Ascending aorta (tissue), 2 donors: Measurements from ENCODE around the gene IGF2. TPM values are rescaled to one million over a fixed set of nuclear protein-coding genes. Genes with fewer than 3 reads are reported as not detected.

Experiments
- DNase-seq, 2 donors: peaks; one replicate each; pipeline ENCODE4 v3.0.0-alpha.2; 2019; ENCODE audit warnings: low spot score in 2 of 2
- H3K27ac ChIP-seq, 2 donors: fragments of 200-600 bp; sonication (generic); one replicate each; pipeline ENCODE4 v1.5.1; 2016 to 2017; ENCODE audit warnings: mild to moderate bottlenecking in 1 of 2
- H3K27me3 ChIP-seq: fragments of 200-600 bp; sonication (generic); one replicate; pipeline ENCODE4 v1.5.1; 2017
- H3K36me3 ChIP-seq, 2 donors: fragments of 200-600 bp; sonication (generic); one replicate each; pipeline ENCODE4 v1.5.1; 2016
- H3K4me1 ChIP-seq, 2 donors: fragments of 200-600 bp; sonication (generic); one replicate each; pipeline ENCODE4 v1.5.1; 2016 to 2017; ENCODE audit warnings: mild to moderate bottlenecking in 1 of 2
- H3K4me3 ChIP-seq, 2 donors: fragments of 200-600 bp; sonication (generic); one replicate each; pipeline ENCODE4 v1.5.1; 2016 to 2017; ENCODE audit warnings: mild to moderate bottlenecking in 1 of 2
- H3K9me3 ChIP-seq, 2 donors: fragments of 200-600 bp; sonication (generic); one replicate each; pipeline ENCODE4 v1.5.1; 2016
- intact Hi-C: fragments of 100-400 bp; cut with DNase I; formaldehyde crosslinking; loops from one replicate; pipeline ENCODE4 v1.15.1; 2023
- total RNA-seq: library from RNA; depleted of rRNA; stranded (reverse); fragments of >200 nt; gene quantifications from one replicate; pipeline ENCODE4 v1.1.0, GENCODE V29; 2016
- TF ChIP-seq, protein P1 (sequence below), 3 experiments: fragments of 200-600 bp in 2 of 3; fragments of 450-650 bp in 1 of 3; sonication (generic) in 2 of 3; IDR thresholded peaks; one replicate each; pipeline ENCODE4 v1.5.1; 2016 to 2019; ENCODE audit warnings: antibody characterized with exemption in 3 of 3, mild to moderate bottlenecking in 1 of 3, moderate library complexity in 1 of 3

Gene IGF2
- total RNA-seq, 1 donor from 2014 or later, result 124 TPM

DNA sequence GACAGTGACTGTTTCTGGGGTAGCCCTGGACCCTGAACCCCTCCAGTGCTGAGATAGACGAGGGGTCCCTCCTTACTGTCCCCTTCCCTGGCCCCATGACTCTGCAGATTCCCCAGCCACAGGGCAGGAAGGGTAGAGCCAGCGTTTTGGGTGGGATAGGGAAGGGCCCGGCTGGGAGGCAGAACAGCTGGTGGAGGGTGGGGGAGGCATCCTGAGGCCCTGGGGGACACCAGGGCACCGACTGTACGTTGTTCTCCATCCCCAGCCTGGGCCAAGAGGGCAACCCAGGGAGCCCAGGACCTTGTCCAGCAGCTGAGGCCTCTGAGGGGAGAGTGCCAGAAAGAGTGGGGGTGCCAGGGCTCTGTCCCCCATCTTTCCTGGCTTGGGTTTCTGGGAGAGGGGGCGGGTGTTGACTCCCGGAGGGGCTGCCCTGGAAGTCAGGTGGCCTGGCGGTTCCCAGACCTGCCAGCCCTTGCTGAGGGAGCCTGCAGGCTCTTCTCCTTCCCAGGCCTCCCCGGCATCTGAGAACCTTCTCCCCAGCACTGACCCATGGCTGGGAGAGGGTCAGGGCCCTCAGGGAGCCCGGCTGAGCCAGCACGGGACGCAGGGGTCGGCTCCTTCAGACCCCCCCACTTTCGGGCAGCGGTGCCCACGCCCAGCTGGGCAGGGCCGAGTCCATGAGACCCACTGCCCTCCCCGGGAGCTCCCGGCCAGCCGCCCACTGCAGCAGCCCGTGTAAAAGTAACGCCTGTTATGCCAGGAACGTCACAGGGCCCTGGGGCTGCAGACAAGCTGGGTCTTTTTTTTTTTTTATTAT lies 30.3 kb downstream of the IGF2 start:
- Histone ChIP-seq H3K4me3 (no peak overlapping the region), H3K27ac (no peak overlapping the region), H3K9me3 (no peaks in the 10 kb centered on the region), H3K36me3 (no peaks in the 10 kb centered on the region), H3K27me3 (no peaks in the 10 kb centered on the region), H3K4me1 (no peaks in the 10 kb centered on the region)
- TF ChIP-seq, protein P1, sequence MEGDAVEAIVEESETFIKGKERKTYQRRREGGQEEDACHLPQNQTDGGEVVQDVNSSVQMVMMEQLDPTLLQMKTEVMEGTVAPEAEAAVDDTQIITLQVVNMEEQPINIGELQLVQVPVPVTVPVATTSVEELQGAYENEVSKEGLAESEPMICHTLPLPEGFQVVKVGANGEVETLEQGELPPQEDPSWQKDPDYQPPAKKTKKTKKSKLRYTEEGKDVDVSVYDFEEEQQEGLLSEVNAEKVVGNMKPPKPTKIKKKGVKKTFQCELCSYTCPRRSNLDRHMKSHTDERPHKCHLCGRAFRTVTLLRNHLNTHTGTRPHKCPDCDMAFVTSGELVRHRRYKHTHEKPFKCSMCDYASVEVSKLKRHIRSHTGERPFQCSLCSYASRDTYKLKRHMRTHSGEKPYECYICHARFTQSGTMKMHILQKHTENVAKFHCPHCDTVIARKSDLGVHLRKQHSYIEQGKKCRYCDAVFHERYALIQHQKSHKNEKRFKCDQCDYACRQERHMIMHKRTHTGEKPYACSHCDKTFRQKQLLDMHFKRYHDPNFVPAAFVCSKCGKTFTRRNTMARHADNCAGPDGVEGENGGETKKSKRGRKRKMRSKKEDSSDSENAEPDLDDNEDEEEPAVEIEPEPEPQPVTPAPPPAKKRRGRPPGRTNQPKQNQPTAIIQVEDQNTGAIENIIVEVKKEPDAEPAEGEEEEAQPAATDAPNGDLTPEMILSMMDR (IDR thresholded peaks at IDR 0.05), result no peak
- no peak for DNase-seq
- intact Hi-C loops, result no loop called here

DNA sequence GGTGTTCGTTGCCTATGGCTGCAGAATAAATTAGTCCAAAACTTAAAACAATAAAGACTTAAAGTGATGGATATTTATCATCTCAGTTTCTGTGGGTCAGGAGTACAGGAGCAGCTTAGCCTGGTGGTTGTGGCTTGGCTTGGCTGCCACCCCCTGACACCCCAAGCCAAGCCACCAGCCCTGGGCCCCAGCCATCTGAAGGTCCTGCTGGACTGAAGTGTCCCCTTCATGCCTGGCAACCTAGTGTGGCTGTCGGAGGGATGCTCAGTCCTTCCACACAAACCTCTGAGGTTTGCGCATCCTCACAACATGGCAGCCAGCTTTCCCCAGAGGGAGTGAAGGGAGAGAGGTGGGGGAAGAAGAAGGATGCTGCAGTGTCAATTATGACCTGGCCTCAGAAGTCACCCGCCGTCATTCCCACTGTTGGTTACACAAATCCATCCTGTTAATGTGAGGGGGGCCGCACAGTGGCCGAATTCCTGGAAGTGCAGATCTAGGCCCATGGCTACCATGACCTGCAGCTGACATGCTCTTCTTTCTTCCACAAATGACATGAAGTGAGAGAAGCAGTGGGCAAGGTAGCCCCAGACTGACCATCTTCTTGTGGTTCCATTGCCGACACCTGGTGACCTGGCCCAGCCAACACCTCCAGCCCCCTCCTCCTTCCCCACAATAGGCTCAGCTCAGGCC lies 31.1 kb downstream of the IGF2 start:
- DNase-seq, result no peak
- intact Hi-C loops, result no loop called here

DNA sequence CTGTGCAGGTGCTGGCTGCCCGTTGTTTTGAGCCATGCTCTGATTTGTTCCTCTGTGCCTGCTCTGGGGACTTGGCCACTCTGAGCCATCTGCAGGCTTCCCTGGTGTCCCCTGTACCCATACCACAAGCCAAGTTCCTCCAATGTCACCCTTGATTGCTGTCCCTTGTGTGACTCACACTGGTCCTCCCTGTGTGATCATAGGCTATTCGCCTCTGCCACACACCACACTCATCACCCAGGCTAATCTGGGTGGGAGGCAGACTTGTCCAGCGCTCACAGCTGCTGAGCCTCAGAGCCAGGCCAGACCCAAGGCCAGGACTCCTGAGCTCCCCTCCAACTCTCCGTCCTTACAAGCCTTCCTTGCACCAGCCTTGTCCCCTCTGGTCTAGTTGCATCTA lies 31.7 kb downstream of the IGF2 start:
- Histone ChIP-seq H3K4me3 (no peak overlapping the region), H3K27me3 (no peaks in the 10 kb centered on the region), H3K36me3 (no peaks in the 10 kb centered on the region), H3K4me1 (no peaks in the 10 kb centered on the region), H3K27ac (no peak overlapping the region), H3K9me3 (no peaks in the 10 kb centered on the region)
- TF ChIP-seq, protein P1 (IDR thresholded peaks at IDR 0.05), result no peak
- DNase-seq, result no peak
- intact Hi-C loops, result no loop called here

More for the DNA sequence above, 31.1 kb downstream of the IGF2 start:
- H3K4me1 ChIP-seq, result no peaks in the 10 kb centered on the region
- TF ChIP-seq, protein P1 (IDR thresholded peaks at IDR 0.05), result no peak
- no peak overlapping the region for H3K27ac ChIP-seq
- H3K4me3 ChIP-seq, result no peak overlapping the region
- H3K9me3 ChIP-seq, result no peaks in the 10 kb centered on the region
- H3K36me3 ChIP-seq, result no peaks in the 10 kb centered on the region
- H3K27me3 ChIP-seq, result no peaks in the 10 kb centered on the region

DNA sequence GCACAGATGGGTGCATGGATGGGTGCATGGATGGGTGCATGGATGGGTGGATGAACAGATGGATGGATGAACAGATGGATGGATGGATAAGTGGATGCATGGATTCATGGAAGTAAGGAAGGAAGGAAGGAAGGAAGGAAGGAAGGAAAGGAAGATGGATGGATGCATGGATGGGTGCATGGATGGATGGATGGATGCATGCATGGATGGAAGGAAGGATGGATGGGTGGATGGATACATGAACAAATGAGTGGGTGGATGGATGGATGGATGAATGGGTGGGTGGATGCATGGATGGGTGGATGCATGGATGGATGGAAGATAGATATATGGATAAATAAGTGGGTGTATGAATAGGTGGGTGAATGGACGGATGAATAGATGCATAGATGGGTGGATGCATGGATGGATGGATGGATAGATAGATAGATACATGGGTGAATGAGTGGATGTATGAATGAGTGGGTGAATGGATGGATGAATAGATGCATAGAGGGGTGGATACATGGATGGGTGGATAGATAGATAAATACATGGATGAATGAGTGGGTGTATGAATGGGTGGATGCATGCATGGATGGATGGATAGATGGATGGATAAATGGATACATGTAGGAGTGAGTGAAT lies 32.5 kb downstream of the IGF2 start:
- TF ChIP-seq, protein P1 (IDR thresholded peaks at IDR 0.05), result no peak
- intact Hi-C loops, result no loop called here
- H3K4me1 ChIP-seq, result no peaks in the 10 kb centered on the region

DNA sequence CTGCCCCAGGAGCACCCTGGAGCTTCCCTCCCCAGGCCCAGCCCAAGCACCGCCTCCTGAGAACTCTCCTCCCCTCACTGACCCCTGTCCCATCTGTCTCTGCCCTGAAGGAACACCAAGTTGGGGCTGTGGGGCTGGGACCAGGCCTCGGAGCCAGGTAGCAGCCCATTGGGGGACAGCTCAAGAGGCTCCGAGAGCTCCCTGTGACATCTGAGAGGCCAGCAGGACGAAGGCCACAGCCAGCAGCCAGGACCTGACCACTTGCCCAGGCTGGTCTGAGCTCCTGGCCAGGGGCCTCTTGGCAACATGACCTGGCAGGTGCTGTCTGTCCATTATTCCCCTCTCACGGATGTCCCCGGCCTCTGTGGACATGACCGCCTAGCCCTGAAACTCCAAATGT lies 33.7 kb downstream of the IGF2 start:
- TF ChIP-seq, protein P1 (IDR thresholded peaks at IDR 0.05), result no peak
- intact Hi-C loops, result no loop called here
- DNase-seq, result no peak

More for the DNA sequence above, 32.5 kb downstream of the IGF2 start:
- H3K36me3 ChIP-seq, result no peaks in the 10 kb centered on the region
- no peaks in the 10 kb centered on the region for H3K27me3 ChIP-seq
- H3K27ac ChIP-seq, result no peak overlapping the region
- DNase-seq, result no peak
- no peaks in the 10 kb centered on the region for H3K9me3 ChIP-seq
- H3K4me3 ChIP-seq, result no peak overlapping the region

More for the DNA sequence above, 33.7 kb downstream of the IGF2 start:
- Histone ChIP-seq H3K36me3 (no peaks in the 10 kb centered on the region), H3K4me1 (no peaks in the 10 kb centered on the region), H3K27me3 (no peaks in the 10 kb centered on the region), H3K4me3 (no peak overlapping the region), H3K9me3 (no peaks in the 10 kb centered on the region), H3K27ac (no peak overlapping the region)
